GM18498 (cell line): Measurements from ENCODE around the gene PPM1B.
"Not testable (repeated sequence)": the region's sequence is repeated elsewhere in the genome, so short reads cannot be mapped to it uniquely, and the experiment has no call there.

Source experiments
- ATAC-seq: cut with Tn5 transposase; IDR thresholded peaks from one replicate; pipeline ENCODE4 v1.9.1; 2021; ENCODE audit warnings: mild to moderate bottlenecking, moderate library complexity; ENCODE audit not compliant: unreplicated experiment

PPM1B gene

DNA sequence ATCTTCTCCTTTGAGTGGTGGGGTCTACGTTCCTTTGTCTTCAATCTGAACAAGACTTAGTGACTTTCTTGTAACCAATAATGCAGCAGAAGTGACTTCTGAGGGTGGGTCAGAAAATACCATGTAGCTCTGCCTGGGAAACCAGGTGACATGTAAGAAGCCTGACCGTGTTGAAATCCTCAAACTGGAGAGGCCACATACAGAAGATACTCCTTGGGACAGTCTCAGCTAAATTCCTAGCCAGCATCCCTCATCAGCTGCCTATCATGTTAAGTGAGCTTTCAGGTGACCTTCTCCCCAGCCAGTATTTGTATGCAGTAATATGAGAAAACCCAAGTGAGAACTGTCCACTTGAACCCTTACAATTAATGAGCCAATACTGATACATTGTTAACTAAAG is 27.0 kb downstream of the PPM1B start:
- ATAC-seq, result no peak

DNA sequence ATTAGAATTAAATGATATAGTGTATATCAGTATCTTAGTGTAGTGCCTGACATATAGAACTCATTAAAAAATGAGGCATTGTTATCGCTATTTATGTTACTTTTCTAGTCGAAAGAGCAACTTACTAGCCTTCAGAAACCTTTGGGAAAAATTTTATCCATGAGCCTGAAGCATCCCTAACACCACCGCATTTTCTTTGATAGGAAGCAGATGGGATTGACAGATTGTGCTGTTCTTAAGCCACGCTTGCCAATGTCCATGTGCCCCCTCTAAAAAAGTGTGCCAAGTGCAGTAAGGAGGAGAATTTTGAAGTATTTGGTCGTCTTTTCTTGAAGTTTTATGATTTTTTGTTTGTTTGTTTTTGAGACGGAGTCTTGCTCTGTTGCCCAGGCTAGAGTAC is 29.1 kb downstream of the PPM1B start:
- ATAC-seq, result no peak

DNA sequence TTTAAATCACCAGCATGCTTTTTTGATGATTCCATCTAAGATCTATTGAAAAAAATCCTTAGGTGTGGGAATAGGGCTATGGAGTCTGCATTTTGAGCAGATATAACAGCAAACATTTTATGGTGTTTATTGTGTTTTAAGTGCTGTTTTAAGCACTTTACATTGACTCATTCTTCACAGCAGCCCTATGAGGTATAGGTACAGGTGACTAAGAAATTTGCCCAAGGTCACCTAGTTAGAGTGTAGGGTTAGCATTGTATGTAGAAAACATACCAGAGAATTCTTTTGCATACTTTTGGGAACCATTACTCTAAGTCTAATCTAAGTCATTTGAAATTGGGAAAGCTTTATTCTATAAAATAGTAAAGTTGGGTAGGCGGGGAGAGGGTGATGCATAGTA is 31.3 kb downstream of the PPM1B start:
- ATAC-seq, result no peak

DNA sequence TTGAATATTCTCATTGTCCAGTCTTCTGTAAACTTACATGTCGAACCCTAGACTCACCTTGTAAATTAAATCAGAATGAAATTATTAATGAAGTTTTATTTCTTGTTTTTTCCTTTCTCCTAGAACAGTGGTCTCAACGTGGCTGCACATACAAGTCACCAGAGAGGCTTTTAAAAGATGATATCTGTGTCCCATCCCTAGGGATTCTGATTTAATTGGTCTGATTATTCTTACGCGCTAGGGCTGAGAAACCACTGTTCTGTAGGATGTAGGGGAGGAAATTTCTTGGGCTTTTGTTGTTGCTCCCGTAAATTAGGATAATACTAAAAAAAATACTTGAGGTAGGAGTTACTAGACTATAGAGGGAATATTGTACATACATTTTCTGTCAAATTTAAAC is 32.1 kb downstream of the PPM1B start:
- no peak for ATAC-seq

DNA sequence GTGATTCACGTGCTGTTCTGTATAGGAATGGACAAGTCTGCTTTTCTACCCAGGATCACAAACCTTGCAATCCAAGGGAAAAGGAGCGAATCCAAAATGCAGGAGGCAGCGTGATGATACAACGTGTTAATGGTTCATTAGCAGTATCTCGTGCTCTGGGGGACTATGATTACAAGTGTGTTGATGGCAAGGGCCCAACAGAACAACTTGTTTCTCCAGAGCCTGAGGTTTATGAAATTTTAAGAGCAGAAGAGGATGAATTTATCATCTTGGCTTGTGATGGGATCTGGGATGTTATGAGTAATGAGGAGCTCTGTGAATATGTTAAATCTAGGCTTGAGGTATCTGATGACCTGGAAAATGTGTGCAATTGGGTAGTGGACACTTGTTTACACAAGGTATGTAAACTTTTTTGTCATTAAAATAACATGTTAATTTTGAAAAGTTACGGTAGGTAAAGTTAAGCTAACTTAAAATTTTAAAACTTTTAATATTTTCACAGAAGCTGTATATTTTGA is 33.0 kb downstream of the PPM1B start:
- ATAC-seq, result no peak

DNA sequence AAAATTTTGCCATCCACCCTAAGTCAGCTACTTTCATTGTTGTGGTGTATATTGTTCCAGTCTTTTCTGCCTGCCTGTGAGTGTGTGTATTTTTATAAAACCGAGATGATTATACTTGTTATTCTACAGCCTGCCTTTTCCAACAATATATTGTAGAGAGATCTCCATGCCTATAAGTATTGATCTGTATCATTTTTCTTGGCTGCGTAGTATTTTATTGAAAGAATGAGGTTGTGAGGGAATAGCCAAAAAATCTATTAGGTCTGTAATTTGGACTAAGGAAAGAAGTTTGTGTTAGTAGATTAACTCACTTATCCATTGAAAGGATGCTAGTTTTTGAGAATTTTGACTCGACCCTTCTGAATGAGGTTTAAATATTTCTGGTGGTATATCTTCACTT is 34.9 kb downstream of the PPM1B start:
- ATAC-seq, result no peak

DNA sequence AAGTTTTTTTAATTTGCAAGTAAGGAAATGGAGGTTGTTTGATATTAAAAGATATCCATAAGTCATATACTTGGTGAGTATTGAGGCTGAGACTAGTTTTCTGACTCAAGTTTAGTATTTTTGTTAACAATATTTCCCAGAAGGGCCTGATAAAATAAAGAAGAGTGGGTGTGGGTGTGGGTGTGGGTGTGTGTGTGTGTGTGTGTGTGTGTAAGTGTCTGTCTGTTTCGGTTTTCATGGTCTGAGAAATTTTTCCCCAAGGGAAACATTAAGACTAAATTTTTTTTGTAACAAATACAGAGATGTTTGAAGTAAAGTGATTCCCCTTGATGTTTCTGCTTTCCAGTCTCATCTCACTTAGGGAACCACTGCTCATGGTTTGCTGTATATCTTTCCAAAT is 36.5 kb downstream of the PPM1B start:
- ATAC-seq, result no peak

DNA sequence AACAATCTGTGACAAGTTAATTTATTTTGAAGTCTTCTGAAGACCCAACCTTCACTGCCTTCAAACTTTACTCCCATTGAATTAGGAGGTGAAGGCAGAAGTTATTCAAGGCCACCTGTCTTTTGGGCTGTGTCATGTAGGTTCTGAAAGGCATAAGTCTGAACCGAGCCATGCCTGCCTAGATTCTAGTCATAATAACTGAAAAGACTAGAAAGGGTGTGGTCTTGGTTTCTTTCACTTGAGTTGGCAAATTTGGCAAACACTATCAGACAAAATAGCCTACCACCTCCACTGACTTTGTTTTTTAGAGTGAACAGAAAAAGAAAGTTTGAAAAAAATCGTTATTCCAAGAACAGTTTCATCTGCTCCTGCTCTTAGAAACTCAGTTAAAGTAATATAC is 38.4 kb downstream of the PPM1B start:
- no peak for ATAC-seq

DNA sequence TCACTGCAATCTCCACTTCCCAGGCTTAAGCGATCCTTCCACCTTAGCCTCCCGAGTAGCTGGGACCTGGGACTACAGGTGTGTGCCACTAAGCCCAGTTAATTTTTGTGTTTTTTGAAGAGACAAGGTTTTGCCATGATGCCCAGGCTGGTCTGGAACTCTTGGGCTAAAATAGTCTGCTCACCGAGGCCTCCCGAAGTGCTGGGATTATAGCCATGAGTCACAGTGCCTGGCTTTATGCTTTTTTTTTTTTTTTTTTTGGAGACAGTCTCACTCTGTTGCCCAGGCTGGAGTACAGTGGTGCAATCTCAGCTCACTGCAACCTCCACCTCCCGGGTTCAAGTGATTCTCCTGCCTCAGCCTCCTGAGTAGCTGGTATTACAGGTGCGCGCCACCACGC is 39.0 kb downstream of the PPM1B start:
- ATAC-seq, result not testable (repeated sequence)

DNA sequence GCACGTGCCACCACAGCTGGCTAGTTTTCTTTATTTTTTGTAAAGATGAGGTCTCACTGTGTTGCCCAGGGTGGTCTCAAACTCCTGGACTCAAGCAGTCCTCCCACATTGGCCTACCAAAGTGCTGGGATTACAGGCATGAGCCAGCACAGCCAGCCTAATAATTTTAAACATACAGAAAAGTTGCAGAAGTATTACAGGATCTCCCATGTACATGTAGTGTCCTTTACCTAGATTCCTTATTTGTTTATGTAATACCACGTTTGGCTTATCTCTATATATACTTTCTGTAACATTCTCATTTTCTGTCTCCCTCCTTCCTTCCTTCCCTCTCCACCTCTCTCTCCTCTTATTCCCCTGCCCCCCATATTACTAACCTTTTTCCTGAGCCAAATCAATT is 41.7 kb downstream of the PPM1B start:
- no peak for ATAC-seq

DNA sequence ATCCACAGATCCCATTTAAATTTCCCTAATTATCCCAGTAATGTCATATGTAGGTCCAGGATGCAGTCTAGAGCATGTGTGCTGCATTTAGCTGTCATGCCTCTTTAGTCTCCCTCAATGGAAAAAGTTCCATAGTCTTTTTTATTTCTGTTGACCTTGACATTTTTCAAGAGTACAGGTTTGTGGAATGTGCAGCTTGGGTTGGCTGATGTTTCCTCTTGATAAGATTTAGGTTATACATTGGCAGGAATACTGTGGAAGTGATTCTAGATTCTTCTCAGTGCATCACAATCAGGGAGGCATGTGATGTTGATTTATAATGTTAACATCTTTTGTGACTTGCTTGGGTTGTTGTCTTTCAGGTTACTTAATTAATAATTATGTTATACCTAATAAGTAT is 42.5 kb downstream of the PPM1B start:
- no peak for ATAC-seq

DNA sequence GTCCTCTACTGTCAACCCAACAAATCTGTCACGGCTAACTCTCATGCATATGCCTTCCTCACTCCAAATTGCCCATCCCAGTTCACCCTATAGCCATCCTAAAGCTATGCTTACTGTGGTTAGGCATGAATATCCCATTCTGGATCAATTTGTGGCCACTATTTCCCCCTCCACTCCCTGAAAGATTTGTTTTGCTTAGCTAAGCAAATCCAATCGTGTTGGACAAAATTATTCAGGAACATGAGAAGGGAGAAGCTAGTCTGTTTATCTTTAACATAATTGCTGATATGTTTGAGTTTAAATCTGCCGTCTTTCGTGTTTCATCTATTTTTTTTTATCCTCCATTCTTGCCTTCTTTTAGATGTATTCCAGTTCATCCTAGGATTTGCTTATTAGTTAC is 43.6 kb downstream of the PPM1B start:
- no peak for ATAC-seq

DNA sequence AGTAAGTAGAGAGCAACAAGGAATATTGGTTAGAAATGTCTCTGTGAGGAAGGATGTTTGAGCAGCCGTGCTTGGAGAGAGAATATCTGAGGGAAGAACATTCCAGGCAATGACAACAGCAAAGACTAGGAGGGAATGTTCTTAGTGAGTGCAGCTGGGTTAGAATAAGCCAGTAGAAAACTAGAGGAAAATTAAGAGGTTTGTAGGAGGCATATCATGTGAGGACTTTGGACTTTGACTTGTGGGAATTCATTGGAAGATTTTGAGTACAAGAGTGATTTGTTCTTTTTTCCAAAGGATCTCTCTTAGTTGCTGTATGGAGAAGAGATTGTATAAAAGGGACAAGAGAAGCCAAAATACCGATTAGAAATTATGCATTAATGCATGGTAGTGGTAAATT is 47.2 kb downstream of the PPM1B start:
- no peak for ATAC-seq

DNA sequence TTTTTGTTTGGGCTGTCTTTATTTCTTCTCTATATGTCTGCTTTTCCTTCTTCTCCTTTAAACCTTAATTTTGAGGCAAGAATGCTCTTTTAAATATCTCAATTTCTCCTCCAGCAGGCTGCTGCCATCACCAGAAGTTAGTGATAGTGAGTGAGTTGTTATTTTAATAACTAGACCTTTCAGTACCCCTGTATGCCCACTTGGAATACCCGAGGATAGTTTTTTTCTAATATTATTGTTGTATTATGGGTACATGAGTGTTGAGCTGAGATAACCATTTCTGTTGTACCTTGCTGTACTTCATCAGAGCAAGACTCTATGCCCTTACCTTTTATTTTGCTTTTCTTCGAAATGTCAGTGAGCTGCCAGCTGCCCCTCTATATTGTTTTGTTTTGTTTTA is 50.1 kb downstream of the PPM1B start:
- no peak for ATAC-seq

DNA sequence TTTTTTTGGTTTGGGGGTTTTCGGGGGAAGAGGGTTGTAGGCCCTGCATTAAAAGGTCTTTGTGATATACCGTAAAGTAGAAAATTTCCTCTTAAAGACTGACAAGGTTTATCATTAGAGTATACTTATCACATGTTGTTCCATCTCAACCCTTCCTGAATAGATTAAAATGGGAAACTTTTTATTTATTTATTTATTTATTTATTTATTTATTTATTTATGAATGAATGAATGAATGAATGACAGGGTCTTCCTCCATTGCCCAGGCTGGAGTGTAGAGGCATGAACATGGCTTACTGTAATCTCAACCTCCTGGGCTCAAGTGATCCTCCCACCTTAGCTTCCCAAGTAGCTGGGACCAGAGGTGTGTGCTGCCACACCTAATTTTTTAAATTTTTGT is 58.1 kb downstream of the PPM1B start:
- no peak for ATAC-seq

DNA sequence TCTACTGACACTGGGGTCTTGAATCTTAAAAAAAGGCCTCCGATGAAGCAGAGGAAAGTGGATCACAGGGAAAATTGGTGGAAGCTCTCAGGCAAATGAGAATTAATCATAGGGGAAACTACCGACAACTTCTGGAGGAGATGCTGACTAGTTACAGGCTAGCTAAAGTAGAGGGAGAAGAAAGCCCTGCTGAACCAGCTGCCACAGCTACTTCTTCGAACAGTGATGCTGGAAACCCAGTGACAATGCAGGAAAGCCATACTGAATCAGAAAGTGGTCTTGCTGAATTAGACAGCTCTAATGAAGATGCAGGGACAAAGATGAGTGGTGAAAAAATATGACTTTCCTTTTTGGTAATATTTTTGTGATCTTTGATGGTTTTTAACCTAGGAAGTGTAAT is 61.7 kb downstream of the PPM1B start:
- ATAC-seq, result no peak

DNA sequence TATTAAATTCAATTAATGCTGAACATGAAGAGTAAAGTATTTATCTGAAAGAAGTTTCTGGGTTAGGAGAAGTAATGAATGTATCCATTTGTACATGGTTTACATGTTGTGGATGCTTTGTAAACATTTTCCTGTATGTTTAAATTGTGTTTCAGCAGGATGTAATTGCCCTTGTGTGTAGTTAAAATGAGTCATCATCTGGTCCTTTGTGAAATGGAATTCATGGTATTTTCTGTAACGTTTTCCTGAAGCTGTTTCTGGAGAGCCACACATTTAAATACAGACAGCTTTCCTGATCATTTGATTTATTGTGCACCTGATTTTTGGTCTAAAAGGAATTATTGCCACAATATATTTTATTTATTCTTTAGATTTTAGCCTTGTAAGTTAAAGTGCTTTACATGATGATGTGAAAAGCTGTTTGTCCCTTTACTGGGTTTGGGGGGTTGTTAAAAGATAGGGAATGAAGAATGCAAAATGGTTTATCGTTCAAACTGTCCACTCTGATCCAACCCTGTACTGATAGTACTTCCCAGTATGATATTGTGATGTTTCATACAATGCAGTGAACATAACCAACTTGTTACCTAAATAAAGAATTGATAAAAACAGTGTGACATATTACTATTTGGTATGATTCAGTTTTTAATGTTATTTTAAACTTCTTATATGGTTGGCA is 64.9 kb downstream of the PPM1B start:
- ATAC-seq, result no peak

DNA sequence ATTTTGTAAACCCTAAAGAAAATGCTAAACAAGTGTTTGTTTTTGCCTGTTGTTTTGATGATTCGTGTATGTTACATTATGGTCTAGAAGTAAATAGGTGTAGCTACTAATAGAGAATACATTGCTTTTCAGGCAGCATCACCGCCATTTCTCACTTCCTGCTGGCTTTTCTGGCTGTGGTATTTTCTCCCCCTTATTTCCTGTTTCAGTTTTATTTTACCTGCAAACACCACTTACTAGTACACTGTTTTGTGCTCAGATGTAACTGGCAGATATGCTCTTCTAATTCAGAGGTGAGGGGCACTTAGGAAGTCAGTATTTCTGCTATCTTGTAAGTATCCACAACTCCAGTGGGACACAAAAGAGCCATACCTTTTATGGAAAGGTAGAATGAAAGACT is 68.5 kb downstream of the PPM1B start:
- ATAC-seq, result peak; percentile 56

DNA sequence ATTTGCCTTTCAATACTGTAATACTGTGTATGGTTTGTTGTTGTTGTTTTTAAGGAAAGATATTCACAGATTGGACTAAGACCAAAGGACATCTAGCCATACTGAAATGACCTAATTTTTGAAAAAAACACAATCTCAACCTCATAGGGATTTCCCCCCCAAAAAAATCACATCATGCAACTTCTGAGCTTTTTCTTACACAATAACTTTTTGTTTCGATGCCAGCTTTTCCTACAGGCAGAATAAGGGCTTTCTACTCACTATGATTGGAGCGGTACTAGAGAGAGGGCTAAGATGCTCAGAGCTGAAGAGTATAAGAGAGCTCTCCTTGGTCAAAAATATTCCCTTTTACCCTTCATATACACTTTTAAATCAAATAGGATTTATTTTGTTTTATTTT is 74.2 kb downstream of the PPM1B start:
- ATAC-seq, result no peak

DNA sequence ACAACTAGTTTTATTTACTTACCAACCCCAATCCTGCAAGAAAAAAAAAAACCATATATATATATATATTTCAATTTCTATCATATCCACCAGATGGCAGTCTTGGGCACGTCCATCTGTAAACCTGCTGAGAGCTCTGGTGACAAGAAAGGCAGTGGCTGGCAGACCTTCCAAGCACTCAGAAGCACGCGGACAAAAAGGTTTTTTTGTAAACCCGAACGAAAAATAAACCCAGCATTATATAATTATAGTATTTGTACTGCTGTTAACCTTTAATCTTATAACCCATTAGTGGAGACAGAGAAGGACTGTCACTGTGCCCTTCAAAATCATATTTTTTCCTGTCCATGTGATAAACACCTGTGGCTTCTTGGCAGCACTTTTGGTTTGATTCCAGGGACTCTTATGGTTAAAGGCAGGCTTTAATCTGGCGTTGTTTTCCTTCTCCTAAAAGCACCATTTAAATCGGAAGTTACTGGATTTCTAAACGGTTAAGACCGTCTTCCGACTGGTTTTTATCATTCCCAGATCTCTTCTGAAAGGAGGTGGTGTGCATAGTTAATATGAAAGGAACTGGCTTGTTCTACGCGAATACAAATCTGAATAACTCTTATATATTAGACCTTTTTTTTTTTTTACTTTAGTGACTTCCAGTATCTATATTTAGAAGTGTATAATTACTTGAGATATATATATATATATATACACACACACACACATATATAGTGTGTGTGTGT is 75.6 kb downstream of the PPM1B start:
- ATAC-seq, result no peak

DNA sequence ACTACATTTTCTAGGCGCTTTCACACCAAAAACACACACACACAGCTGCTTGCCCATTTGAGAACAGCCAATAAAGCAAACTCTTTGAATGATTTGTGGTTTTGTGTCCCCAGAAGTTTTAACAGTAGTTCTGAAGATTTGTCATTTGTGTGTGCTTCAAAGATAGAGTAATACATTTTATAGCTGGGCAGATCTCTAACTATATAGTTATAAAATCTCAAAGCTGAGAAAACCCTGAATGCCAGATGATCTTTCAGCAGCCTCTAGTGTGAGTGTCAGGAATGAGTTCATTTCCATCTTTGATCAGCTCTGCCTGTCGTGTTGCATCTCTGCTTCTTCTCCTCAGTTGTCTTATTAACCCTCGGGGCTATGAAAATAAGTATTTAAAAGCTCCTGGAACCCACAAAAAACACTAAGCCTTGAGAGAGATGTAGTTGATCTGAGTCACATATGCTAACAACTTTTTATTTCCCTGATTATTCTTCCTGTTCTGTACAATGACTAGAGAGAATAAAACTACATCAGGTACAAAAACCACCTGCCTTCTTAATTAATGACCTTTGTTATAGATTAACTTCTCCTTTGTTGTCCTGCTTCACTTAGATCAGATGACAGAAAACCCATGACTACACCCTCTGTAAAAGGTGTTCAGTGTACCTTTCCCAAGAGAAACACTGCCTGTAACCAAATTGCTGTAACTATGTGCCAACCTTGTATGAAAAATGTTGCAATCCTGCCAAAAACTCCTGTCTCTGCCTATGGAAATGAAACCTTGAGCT is 76.6 kb downstream of the PPM1B start:
- no peak for ATAC-seq

DNA sequence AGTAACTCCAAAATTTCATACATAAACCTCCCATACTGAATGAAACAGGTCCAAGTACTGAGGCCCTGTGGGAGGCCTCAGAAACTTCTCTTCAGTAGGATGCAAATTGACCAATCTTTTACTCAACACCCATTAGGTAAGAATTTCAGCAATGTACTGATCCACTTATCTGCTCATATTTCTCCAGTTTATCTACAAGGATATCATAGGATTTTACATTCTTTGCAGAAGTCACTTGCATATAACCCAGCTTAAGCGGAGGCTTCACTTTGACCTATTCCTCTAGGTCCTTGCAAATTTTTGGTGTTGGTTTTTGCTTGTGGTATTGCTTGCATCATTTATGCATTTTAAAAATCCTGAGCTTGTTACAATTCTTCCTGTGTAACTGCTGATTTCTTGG is 77.8 kb downstream of the PPM1B start:
- no peak for ATAC-seq
